ENCODE measurements around the gene ZNRF3.

Gene ZNRF3

GRCh38 chr22:28955817-28956216, 72.4 kb downstream of the ZNRF3 start:
- H3K4me3 ChIP-seq (replicated peaks; ENCODE audit: low read depth, low read length), result no peak overlapping the region
- no peak for DNase-seq (ENCODE audit: extremely low read depth, low read depth)
- no peak for TF ChIP-seq CTCF (IDR thresholded peaks at IDR 0.05; ENCODE audit: low read depth, low read length, missing control alignments)

GRCh38 chr22:28956506-28956905, 73.1 kb downstream of the ZNRF3 start:
- H3K4me3 ChIP-seq (replicated peaks; ENCODE audit: low read depth, low read length), result no peak overlapping the region
- DNase-seq (ENCODE audit: extremely low read depth, low read depth), result no peak
- TF ChIP-seq CTCF (IDR thresholded peaks at IDR 0.05; ENCODE audit: low read depth, low read length, missing control alignments), result no peak

GRCh38 chr22:28958611-28959010, 75.2 kb downstream of the ZNRF3 start:
- TF ChIP-seq CTCF (IDR thresholded peaks at IDR 0.05; ENCODE audit: low read depth, low read length, missing control alignments), result no peak
- DNase-seq (ENCODE audit: extremely low read depth, low read depth), result no peak

GRCh38 chr22:28962042-28962554, 78.7 kb downstream of the ZNRF3 start:
- H3K4me3 ChIP-seq (replicated peaks; ENCODE audit: low read depth, low read length), result no peak overlapping the region
- no peak for DNase-seq (ENCODE audit: extremely low read depth, low read depth)
- TF ChIP-seq CTCF (IDR thresholded peaks at IDR 0.05; ENCODE audit: low read depth, low read length, missing control alignments), result no peak

More at GRCh38 chr22:28958611-28959010, 75.2 kb downstream of the ZNRF3 start:
- no peak overlapping the region for H3K4me3 ChIP-seq (replicated peaks; ENCODE audit: low read depth, low read length)

- no peak for DNase-seq (ENCODE audit: extremely low read depth, low read depth)
- H3K4me3 ChIP-seq (replicated peaks; ENCODE audit: low read depth, low read length), result no peak overlapping the region
- TF ChIP-seq CTCF (IDR thresholded peaks at IDR 0.05; ENCODE audit: low read depth, low read length, missing control alignments), result no peak
Measured at GRCh38 chr22:28963362-28963761, 80.0 kb downstream of the ZNRF3 start.

- DNase-seq (ENCODE audit: extremely low read depth, low read depth), result no peak
- no peak overlapping the region for H3K4me3 ChIP-seq (replicated peaks; ENCODE audit: low read depth, low read length)
- no peak for TF ChIP-seq CTCF (IDR thresholded peaks at IDR 0.05; ENCODE audit: low read depth, low read length, missing control alignments)
Measured at GRCh38 chr22:28967163-28967665, 83.8 kb downstream of the ZNRF3 start.

- TF ChIP-seq CTCF (IDR thresholded peaks at IDR 0.05; ENCODE audit: low read depth, low read length, missing control alignments), result no peak
- DNase-seq (ENCODE audit: extremely low read depth, low read depth), result no peak
- H3K4me3 ChIP-seq (replicated peaks; ENCODE audit: low read depth, low read length), result no peak overlapping the region
Measured at GRCh38 chr22:28967969-28968368, 84.6 kb downstream of the ZNRF3 start.

Data from HFF-Myc (cell line).